ENCODE data around the gene B3GALT4. TPM values are rescaled to one million over a fixed set of nuclear protein-coding genes. Genes with fewer than 3 reads are reported as not detected.

Gene B3GALT4
- total RNA-seq, 1 experiment from 2014 or later = 7.9 TPM

DNA sequence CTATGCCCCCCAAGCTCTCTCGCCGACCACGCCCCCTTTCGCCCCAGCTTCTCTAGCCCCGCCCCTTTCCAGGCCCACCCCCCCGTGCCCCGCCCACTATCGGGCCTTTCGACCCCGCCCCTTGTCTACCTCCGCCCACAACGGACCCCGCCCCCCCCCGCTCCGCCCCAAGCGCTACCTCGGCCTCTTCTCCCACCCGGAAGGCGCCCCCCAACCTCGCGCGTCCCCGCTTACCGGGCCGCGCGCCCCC lies 40.4 kb downstream of the B3GALT4 start:
- Histone ChIP-seq H3K4me2 (ENCODE audit: low read length) (peak overlapping the region; percentile 56), H3K4me1 (ENCODE audit: insufficient read depth, low read length) (peaks cover 54% of the 10 kb centered on the region), H3K9me2 (replicated peaks; ENCODE audit: low read length) (no peaks in the 10 kb centered on the region), H3K36me3 (ENCODE audit: low read depth, low read length) (peaks cover 12% of the 10 kb centered on the region; the same call in 1 of the 2 replicates), H3K27me3 (ENCODE audit: low read length) (no peaks in the 10 kb centered on the region), H3K9ac (ENCODE audit: low read length) (peak overlapping the region; percentile 36; the same call in 1 of the 2 replicates), H3K27ac (ENCODE audit: low read length) (peak overlapping the region; percentile 57; the same call in 1 of the 2 replicates), H3K4me3 (ENCODE audit: low read length) (peak overlapping the region; percentile 72; the same call in 1 of the 2 replicates), H3K79me2 (ENCODE audit: low read length) (peaks cover 49% of the 10 kb centered on the region), H4K20me1 (ENCODE audit: low read length) (no peaks in the 10 kb centered on the region), H2AFZ (ENCODE audit: low read length) (no peak overlapping the region), H3K9me3 (ENCODE audit: low read length) (no peaks in the 10 kb centered on the region), H3F3A (ENCODE audit: low read length, unreplicated experiment) (no peaks in the 10 kb centered on the region)
- TF ChIP-seq, protein P1, sequence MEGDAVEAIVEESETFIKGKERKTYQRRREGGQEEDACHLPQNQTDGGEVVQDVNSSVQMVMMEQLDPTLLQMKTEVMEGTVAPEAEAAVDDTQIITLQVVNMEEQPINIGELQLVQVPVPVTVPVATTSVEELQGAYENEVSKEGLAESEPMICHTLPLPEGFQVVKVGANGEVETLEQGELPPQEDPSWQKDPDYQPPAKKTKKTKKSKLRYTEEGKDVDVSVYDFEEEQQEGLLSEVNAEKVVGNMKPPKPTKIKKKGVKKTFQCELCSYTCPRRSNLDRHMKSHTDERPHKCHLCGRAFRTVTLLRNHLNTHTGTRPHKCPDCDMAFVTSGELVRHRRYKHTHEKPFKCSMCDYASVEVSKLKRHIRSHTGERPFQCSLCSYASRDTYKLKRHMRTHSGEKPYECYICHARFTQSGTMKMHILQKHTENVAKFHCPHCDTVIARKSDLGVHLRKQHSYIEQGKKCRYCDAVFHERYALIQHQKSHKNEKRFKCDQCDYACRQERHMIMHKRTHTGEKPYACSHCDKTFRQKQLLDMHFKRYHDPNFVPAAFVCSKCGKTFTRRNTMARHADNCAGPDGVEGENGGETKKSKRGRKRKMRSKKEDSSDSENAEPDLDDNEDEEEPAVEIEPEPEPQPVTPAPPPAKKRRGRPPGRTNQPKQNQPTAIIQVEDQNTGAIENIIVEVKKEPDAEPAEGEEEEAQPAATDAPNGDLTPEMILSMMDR (conservative IDR thresholded peaks at IDR 0.05; ENCODE audit: low read depth, low read length) = no peak
- TF ChIP-seq EZH2phosphoT487 (IDR thresholded peaks at IDR 0.05; ENCODE audit: borderline replicate concordance, low read length) = no peak
- no peak for TF ChIP-seq EZH2 (IDR thresholded peaks at IDR 0.05; ENCODE audit: low read length, unreplicated experiment)
- CTCF ChIA-PET = interaction anchor here (0.7 to 1.1 kb wide), 3 partner anchors 18 to 109 kb away, joined by 5 to 18 read pairs (median 6); partner anchors contain the start of gene B3GALT4
- DNase-seq (no peak), ATAC-seq (no peak)
- intact Hi-C loops (cut with micrococcal nuclease) = no loop called here
- POLR2A ChIA-PET (ENCODE audit: unreplicated experiment) = interaction anchor here (0.6 to 1.0 kb wide), 8 partner anchors 18 to 1587 kb away, joined by 3 to 16 read pairs (median 4); partner anchors contain the start of genes HMGA1 and MSH5
- BruUV-seq (replicated peaks) = no TSS peak

DNA sequence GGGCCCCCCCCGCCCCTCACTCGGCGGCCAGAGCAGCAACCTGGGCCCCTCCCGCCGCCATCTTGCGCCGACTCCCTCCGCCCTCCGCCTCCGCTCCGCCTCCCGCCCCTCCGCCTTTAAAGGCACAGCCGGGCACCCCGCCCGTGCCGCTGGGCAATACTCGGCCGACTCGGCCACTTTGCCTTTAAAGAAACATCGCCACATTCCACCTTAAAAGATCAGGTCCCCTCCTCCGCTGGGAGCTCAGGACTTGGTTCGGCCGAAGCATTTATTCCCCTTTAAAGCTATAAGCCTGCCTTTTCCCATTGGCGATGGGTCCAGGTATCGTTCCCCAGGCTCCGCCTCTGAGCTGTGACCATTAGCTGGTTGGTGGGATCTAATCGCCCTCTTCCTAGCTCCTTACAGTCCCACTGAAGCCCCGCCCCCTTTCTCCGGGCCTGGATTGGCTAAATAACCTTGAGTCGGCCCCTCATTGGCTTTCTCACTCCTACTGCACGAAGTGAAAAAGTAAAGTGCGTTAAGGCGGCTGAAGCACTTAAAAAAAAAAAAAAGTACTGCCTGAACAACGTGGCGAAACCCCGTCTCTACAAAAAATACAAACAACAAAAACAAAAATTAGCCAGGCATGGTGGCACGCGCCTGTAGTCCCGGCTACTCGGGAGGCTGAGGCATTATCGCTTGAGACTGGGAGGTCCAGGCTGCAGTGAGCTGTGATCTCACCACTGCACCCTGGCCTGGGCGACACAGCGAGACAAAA lies 40.9 kb downstream of the B3GALT4 start, which contains the start of gene ZBTB22:
Gene ZBTB22 (minus strand): TSS at position 76 of the 757 bp plus-strand sequence. CDS start 828 bp downstream, outside the sequence.
- BruUV-seq (replicated peaks) = no TSS peak
- peaks cover 49% of the 10 kb centered on the region for H3K79me2 ChIP-seq (ENCODE audit: low read length)

DNA sequence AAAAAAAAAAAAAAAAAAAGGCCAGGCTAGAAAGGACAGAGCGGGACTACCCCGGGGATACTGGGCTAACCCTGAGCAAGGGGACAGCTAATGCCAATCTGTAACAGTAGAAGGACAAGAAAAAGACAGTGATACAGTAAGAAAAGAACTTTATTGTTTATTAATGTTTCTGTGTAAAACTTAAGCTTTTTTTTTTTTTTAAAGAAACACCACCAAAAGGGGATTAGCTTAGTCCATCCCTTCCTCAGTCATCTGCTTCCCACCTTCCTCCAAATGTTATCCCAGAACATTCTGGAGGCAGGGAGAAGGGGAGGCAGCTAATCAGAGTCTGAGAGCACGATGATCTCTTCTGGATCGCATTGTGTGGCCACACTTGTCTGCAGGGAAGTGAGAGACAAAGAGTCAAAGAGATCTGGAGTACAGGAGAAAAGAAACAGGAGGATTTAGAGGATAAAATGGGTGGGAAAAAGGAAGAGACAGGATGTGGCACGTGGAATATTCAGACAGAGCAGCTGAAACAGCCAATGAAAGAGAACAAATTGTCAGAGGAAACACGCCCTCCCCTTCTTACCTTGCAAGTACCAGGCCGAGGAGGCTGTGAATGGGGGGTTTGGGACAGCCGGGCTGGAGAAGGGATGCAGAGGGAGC lies 41.6 kb downstream of the B3GALT4 start:
- ChIA-PET POLR2A (ENCODE audit: unreplicated experiment) (interaction anchor here (0.6 to 1.0 kb wide), 4 partner anchors 19 to 1777 kb away, joined by 3 to 22 read pairs (median 10); no protein-coding TSS in a partner anchor), CTCF (interaction anchor here (0.6 to 1.1 kb wide), 5 partner anchors 19 to 90 kb away, joined by 3 to 18 read pairs (median 5); partner anchors contain the start of gene B3GALT4)
- H3K4me3 ChIP-seq (ENCODE audit: low read length) = peak overlapping the region; percentile 72
- H3K9me3 ChIP-seq (ENCODE audit: low read length) = no peaks in the 10 kb centered on the region
- peak overlapping the region; percentile 64 for H2AFZ ChIP-seq (ENCODE audit: low read length)
- peak overlapping the region; percentile 36 for H3K9ac ChIP-seq (ENCODE audit: low read length)
- peak overlapping the region; percentile 57 for H3K27ac ChIP-seq (ENCODE audit: low read length)
- TF ChIP-seq EZH2phosphoT487 (IDR thresholded peaks at IDR 0.05; ENCODE audit: borderline replicate concordance, low read length) (no peak), EZH2 (IDR thresholded peaks at IDR 0.05; ENCODE audit: low read length, unreplicated experiment) (no peak)
- TF ChIP-seq, protein P1 (conservative IDR thresholded peaks at IDR 0.05; ENCODE audit: low read depth, low read length) = no peak
- peaks cover 42% of the 10 kb centered on the region for H3K79me2 ChIP-seq (ENCODE audit: low read length)
- no peaks in the 10 kb centered on the region for H3K9me2 ChIP-seq (replicated peaks; ENCODE audit: low read length)
- H3K4me1 ChIP-seq (ENCODE audit: insufficient read depth, low read length) = peaks cover 56% of the 10 kb centered on the region
- H3F3A ChIP-seq (ENCODE audit: low read length, unreplicated experiment) = no peaks in the 10 kb centered on the region
- H3K36me3 ChIP-seq (ENCODE audit: low read depth, low read length) = peaks cover 12% of the 10 kb centered on the region; the same call in 1 of the 2 replicates
- H4K20me1 ChIP-seq (ENCODE audit: low read length) = no peaks in the 10 kb centered on the region
- no TSS peak for BruUV-seq (replicated peaks)
- ATAC-seq (no peak), DNase-seq (no peak)
- intact Hi-C loops (cut with micrococcal nuclease) = no loop called here
- peak overlapping the region; percentile 85 for H3K4me2 ChIP-seq (ENCODE audit: low read length)
- H3K27me3 ChIP-seq (ENCODE audit: low read length) = no peaks in the 10 kb centered on the region

More for the DNA sequence above, 40.9 kb downstream of the B3GALT4 start, which contains the start of gene ZBTB22:
- ATAC-seq (peak; percentile 71), DNase-seq (peak; percentile 98)
- Histone ChIP-seq H3K4me3 (ENCODE audit: low read length) (peak within 1 kb of the TSS; percentile 72), H3K27me3 (ENCODE audit: low read length) (no peaks in the 10 kb centered on the region), H3K9me2 (replicated peaks; ENCODE audit: low read length) (no peaks in the 10 kb centered on the region), H3K4me1 (ENCODE audit: insufficient read depth, low read length) (peaks cover 54% of the 10 kb centered on the region), H3K27ac (ENCODE audit: low read length) (peak within 1 kb of the TSS; percentile 57), H3K9ac (ENCODE audit: low read length) (peak within 1 kb of the TSS; percentile 36), H3K36me3 (ENCODE audit: low read depth, low read length) (peaks cover 12% of the 10 kb centered on the region; the same call in 1 of the 2 replicates), H3F3A (ENCODE audit: low read length, unreplicated experiment) (no peaks in the 10 kb centered on the region), H2AFZ (ENCODE audit: low read length) (peak within 1 kb of the TSS; percentile 64), H4K20me1 (ENCODE audit: low read length) (no peaks in the 10 kb centered on the region), H3K9me3 (ENCODE audit: low read length) (no peaks in the 10 kb centered on the region), H3K4me2 (ENCODE audit: low read length) (peak within 1 kb of the TSS; percentile 85)
- CTCF ChIA-PET = interaction anchor here (0.7 to 1.1 kb wide), 5 partner anchors 18 to 109 kb away, joined by 5 to 18 read pairs (median 6); partner anchors contain the start of gene B3GALT4
- no peak for TF ChIP-seq EZH2phosphoT487 (IDR thresholded peaks at IDR 0.05; ENCODE audit: borderline replicate concordance, low read length)
- POLR2A ChIA-PET (ENCODE audit: unreplicated experiment) = interaction anchor here (0.6 to 1.0 kb wide), 7 partner anchors 18 to 1587 kb away, joined by 3 to 22 read pairs (median 4); partner anchors contain the start of gene HMGA1
- intact Hi-C loops (cut with micrococcal nuclease) = no loop called here

Data from PC-3 (cell line).